NCI-H2171 treated with DMSO at 0.1 percent for 48 hours (cell line): ENCODE measurements around the gene SPRY4.
"Not testable (repeated sequence)": the region's sequence is repeated elsewhere in the genome, so short reads cannot be mapped to it uniquely, and the experiment has no call there.

ENCODE experiments used
- DNase-seq: peaks from one replicate; lab custom pipeline; 2025; lab: John Stamatoyannopoulos, UW

Gene SPRY4

GRCh38 chr5:142315096-142315900 is 9.5 kb downstream of the SPRY4 start:
- no peak for DNase-seq

GRCh38 chr5:142314606-142315005 is 10.2 kb downstream of the SPRY4 start:
- no peak for DNase-seq

- no peak for DNase-seq
These were observed 10.7 kb downstream of the SPRY4 start for GRCh38 chr5:142314109-142314508.

- no peak for DNase-seq
These were observed 11.1 kb downstream of the SPRY4 start for GRCh38 chr5:142313682-142314081.

GRCh38 chr5:142313275-142313674 is 11.5 kb downstream of the SPRY4 start:
- DNase-seq, result no peak

GRCh38 chr5:142312399-142312798 is 12.4 kb downstream of the SPRY4 start:
- no peak for DNase-seq

GRCh38 chr5:142311725-142312124 is 13.1 kb downstream of the SPRY4 start:
- no peak for DNase-seq

GRCh38 chr5:142310803-142311202 is 14.0 kb downstream of the SPRY4 start:
- no peak for DNase-seq

GRCh38 chr5:142309747-142310318 is 15.0 kb downstream of the SPRY4 start:
- no peak for DNase-seq

GRCh38 chr5:142308358-142308757 is 16.5 kb downstream of the SPRY4 start:
- no peak for DNase-seq

GRCh38 chr5:142307146-142307890 is 17.5 kb downstream of the SPRY4 start:
- no peak for DNase-seq

- no peak for DNase-seq
These were observed 18.7 kb downstream of the SPRY4 start for GRCh38 chr5:142306077-142306502.

GRCh38 chr5:142305211-142305610 is 19.6 kb downstream of the SPRY4 start:
- no peak for DNase-seq

- DNase-seq, result no peak
These were observed 20.7 kb downstream of the SPRY4 start for GRCh38 chr5:142304013-142304701.

GRCh38 chr5:142303565-142303964 is 21.3 kb downstream of the SPRY4 start:
- DNase-seq, result no peak

GRCh38 chr5:142301540-142301939 is 23.3 kb downstream of the SPRY4 start:
- DNase-seq, result no peak

- no peak for DNase-seq
These were observed 24.1 kb downstream of the SPRY4 start for GRCh38 chr5:142300677-142301076.

- no peak for DNase-seq
These were observed 26.0 kb downstream of the SPRY4 start for GRCh38 chr5:142298789-142299188.

GRCh38 chr5:142297786-142298185 is 27.0 kb downstream of the SPRY4 start:
- not testable (repeated sequence) for DNase-seq

GRCh38 chr5:142296914-142297417 is 27.9 kb downstream of the SPRY4 start:
- DNase-seq, result no peak

- DNase-seq, result no peak
These were observed 28.6 kb downstream of the SPRY4 start for GRCh38 chr5:142295960-142296860.
